Stimulated activated CD4-positive, alpha-beta T cell treated with anti-CD3 and anti-CD28 coated beads, Interleukin-4, amount 100 ng/mL, for 4 hours (primary cell): ENCODE measurements around the gene YTHDF1.
"Not testable (repeated sequence)": the region's sequence is repeated elsewhere in the genome, so short reads cannot be mapped to it uniquely, and the experiment has no call there.

Source experiments
- DNase-seq, 2 experiments: peaks; one replicate each; pipeline ENCODE4 v3.0.0-alpha.2; 2020

The YTHDF1 gene

DNA sequence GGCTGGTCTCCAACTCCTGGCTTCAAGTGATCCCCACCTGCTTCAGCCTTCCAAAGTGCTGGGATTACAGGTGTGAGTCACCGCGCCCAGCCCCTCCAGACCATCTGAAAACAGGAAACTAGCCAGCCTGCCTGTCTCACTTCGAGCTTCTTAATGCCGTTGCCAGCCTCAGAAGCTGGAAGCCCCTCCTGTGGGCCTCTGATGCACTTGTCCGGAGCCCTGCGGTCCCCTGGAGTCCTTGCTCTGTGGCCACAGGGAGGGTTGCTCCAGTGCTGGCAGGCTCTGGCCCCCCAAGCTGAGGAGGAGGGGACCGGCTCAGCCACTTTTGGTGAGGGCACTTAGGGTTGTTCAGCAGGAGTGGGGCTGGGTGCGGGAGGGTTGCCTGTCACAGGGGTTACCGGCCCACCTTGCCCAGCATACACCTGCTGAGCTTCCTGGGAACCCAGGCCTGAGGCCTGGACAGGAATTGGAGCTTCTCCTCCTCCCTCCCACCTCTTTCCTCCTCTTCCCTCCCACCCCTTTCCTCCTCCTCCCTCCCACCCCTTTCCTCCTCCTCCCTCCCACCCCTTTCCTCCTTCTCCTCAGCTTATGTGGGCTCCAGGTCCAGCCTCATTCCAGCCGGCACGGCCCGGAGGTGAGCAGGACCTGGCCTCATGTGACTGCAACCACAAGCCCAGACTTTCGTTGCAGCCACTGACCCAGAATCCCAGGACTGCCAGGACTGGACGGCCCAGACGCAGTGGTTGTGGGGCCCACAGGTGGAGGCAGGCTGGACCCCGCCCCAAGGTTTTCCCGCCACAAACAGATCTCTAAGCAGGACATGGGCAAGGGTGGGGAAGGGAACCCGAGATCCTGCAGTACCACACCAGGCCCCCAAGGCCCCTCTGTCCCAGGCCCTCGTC is 10.4 kb upstream of the YTHDF1 start:
- no peak for DNase-seq

DNA sequence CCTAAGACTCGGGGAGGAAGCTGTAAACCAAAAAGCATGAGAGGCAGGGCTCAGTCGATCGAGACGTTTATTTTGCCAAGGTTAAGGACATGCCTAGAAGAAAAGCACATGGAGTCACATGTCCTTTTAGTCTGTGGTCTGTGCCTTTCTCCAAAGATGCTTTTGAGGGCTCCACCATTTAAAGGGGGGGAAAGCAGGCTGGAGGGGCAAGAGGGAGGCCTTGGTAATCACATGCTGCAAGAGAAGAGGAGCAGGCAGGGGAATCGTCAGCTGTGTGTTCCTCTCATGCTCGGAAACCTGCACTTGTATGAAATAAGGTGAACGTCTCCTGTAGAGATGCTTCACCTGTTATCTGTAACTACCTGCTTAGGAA is 9.1 kb upstream of the YTHDF1 start:
- DNase-seq: no peak

DNA sequence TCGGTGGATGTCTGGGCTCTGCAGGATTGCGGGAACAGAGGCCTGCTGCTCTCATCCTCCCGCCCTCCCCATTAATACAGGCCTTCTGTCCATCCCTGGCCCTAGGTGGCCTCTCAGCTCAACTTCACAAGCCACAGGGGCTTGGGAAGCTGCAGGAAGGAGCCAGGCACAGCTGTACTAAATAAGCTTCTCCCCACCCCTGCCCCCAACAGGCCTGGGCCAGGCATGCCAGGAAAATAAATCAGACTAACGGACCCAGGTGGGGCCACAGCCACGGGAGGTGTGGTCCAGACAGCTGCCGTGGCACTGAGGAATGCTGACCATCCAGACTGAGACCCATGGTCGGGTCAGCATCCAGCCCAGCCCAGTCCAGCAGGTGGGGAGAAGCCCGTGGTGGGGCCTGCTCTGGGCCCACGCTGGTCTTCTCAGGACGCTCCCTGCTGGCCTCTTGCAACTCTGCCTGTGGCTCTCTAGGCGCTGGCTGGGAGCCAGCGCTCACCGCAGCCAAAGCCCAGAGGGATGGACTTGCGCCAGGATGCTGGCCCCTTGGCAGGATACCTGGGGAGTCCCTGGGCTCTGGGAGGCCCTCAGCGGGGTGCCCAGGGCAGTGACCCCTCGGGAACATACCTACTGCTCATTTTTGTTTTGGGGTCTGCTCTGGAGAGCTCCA is 8.6 kb upstream of the YTHDF1 start:
- DNase-seq: no peak

- no peak for DNase-seq
These were observed 7.9 kb upstream of the YTHDF1 start for GRCh38 chr20:63223826-63224207.

DNA sequence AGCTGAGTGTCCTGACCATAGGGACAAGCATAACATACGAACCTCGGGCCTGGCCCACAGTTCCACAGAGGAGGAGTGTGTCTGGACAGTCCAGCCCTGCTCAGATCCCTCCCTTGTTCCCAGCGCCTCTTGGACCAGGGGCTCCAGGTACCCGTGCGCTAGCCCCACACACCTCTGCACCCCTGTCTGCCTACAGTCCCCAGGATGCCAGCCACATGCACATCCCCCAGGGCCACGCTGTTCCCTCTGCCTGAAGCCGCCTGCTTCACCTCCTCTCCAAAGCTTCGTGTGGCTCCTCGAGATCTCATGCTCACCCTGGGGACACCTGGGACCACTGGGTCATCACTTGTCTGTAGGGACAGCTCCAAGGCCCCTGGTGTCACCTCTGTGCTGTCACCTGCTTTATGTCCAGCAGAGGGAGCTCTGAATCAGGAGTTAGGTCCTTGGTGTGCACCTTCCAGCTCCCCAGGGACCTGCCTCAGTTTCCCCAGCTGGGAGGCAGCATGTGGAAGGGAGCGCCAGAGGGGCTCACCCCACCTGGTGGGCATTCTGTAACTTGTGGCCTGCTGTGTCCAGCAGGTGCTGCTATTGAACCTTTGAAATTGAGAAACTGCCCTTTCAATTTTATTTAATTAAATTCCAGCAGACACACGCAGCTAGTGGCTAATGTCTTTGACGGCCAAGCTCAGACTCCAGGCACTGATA is 7.3 kb upstream of the YTHDF1 start:
- DNase-seq: peak; percentile 27 to 34

GRCh38 chr20:63222541-63222940 is 6.6 kb upstream of the YTHDF1 start:
- DNase-seq: no peak

GRCh38 chr20:63221400-63222053 is 5.6 kb upstream of the YTHDF1 start:
- DNase-seq: not testable (repeated sequence)

DNA sequence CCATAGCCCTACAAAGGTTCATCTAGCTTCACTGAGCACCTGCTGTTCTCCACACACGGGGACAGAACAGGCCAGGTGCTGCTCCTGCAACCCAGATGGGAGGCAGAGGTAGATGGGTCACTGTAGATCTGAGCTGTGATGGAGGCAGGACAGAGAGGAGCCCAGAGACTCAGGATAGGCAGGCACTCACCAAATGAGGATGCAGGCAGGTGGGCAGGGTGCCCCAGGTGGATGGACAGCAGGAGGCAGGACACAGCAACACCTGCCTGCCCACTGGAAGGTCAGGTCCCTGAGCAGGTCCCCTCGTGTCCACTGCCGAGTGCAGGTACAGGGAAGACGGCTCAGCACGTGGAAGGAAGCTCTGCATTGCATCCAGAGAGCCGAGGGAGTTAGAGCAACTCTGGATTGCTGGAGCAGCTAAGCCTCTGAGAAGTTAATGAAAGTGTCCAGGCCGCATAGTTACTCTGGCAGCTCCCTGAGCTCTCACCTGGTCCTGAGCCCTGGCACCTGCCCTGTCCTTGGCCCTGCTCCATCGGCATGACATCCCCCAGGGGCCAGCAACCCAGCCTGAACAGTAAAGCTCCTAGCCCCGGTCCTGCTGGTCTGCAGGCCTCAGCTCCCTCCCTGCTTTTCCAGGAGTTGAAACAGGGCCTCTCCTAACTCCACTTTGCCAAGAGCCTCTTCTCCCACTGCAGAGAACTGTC is 4.9 kb upstream of the YTHDF1 start:
- DNase-seq: no peak

GRCh38 chr20:63219866-63220521 is 4.1 kb upstream of the YTHDF1 start:
- DNase-seq: no peak

DNA sequence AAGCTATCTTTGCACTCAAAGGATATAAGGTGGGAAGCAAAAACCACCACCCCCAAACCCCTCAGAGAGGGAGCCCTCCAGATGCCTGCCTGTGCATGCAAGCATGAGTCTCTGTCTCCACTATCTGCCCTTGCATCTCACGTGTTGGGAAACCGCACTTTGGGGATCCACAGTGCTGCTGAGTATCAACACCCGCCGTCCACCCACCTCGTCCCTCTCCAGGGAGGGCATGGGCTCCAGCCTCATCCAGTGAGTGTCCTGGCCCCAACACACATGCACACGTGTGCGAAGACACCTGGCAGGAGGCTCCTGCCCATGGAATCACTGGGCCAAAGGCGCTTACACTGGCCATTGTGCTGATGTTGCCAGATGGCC is 3.5 kb upstream of the YTHDF1 start:
- DNase-seq: no peak

DNA sequence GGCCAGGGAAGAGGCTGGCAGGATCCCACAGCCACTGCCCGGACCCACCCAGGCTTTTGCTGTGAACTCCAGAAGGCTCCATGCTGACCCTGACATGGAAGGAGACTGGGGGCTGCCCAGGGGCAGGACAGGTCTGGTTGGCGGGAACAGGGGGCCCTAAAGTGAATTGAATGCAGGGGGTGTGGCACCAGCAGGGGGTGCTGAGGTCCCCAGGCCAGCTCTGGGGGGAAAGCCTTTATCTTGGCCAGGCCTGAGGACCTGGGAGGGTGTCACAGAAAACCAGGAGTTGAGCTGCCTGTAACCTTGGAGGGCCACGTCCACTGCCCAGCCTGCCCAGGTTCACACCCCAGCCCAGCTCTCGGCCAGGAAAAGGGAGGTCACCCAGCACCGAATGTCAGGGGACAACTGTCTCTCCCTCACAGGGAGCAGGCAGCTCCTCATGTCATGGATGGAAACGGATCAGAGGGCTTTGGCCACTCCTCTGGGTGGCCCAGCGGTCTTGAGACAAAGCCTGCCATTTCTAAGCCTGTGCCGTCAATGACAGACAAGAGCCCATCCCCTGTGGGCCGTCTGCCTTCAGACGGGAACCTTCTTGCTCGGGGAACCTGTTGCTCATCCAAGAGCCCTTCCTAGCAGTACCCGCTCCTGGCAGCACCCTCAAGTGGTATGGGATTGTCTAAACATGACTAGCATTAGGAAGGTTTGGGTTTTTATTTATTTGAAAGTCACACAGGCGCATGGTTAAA is 2.9 kb upstream of the YTHDF1 start:
- no peak for DNase-seq

- DNase-seq: no peak
These were observed 1.8 kb upstream of the YTHDF1 start for GRCh38 chr20:63217706-63218105.

- DNase-seq: no peak
These were observed 1.0 kb upstream of the YTHDF1 start for GRCh38 chr20:63216849-63217471.

DNA sequence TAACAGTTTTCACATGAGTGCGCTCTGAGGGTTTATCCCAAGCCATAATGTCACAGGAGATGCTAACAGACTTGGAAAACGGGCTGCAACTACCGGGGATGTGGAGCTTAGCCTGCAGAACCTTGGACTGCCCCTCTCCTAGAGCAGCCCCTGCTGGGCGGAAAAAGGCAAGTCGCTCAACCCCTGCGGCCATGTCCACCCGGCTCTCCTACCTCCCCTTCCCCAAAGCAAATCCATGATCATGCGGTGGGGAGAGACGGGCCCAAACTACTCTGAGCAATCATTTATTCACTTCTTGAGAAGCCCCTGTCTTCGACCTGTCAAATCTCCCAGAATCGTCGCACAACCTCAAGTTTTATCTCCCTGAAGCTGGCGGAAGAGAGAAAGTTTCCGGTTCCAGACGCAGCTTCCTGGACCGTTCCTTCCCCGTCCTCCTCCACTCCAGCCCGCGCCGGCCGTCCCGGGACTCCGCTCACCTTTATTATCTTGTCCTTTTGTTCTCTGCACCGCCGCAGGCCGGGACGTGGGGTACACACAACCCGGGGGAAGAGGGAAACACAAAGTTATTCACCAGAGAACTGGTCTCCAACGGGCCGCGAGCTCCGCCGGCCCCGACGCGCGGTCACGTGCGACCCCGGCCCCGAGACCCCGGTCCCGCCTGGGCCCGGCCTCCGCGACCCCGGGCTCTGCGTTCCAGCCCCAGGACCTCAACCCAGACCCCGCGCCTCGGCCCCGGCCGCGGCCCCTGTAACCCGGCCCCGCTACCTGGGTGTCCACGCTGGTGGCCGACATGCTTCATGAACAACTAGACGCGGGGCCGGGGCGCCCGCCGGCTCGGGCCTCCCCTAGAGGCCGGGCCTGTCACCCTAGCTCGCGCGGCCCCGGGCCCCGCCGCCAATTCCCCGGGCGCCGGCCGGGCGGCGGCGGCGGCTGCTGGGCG is 560 bp downstream of the YTHDF1 start:
- DNase-seq: no peak

- DNase-seq: no peak
These were observed 1.4 kb downstream of the YTHDF1 start for GRCh38 chr20:63214514-63214913.

GRCh38 chr20:63212792-63213191 is 3.1 kb downstream of the YTHDF1 start:
- no peak for DNase-seq

GRCh38 chr20:63212393-63212730 is 3.6 kb downstream of the YTHDF1 start:
- DNase-seq: no peak

GRCh38 chr20:63210011-63210605 is 5.8 kb downstream of the YTHDF1 start:
- no peak for DNase-seq

GRCh38 chr20:63208346-63208909 is 7.5 kb downstream of the YTHDF1 start:
- no peak for DNase-seq
